ENCODE data around the gene PDE7B.
A peak's percentile ranks its signal among the peaks of the same experiment; 100 is the strongest.

The PDE7B gene

GRCh38 chr6:135995545-135995898 is 144.0 kb downstream of the PDE7B start:
- H3K27me3 ChIP-seq (replicated peaks) = no peaks in the 10 kb centered on the region
- no peaks in the 10 kb centered on the region for H3K36me3 ChIP-seq (replicated peaks)
- no peak for DNase-seq
- no peak overlapping the region for H3K4me3 ChIP-seq (ENCODE audit: low read depth, low read length)
- H3K27ac ChIP-seq = peak overlapping the region; percentile 92
- in situ Hi-C loops (cut with HindIII; ENCODE audit: low pct_ligation_motif_present, low sequenced_read_pairs) = no loop called here
- TF ChIP-seq CTCF (IDR thresholded peaks at IDR 0.05; ENCODE audit: low read depth, low read length, missing control alignments) = no peak

- H3K4me3 ChIP-seq (ENCODE audit: low read depth, low read length) = no peak overlapping the region
- no peaks in the 10 kb centered on the region for H3K36me3 ChIP-seq (replicated peaks)
- no peak for DNase-seq
- no peak for TF ChIP-seq CTCF (IDR thresholded peaks at IDR 0.05; ENCODE audit: low read depth, low read length, missing control alignments)
- H3K27ac ChIP-seq = peak overlapping the region; percentile 33
- in situ Hi-C loops (cut with HindIII; ENCODE audit: low pct_ligation_motif_present, low sequenced_read_pairs) = no loop called here
- H3K27me3 ChIP-seq (replicated peaks) = no peaks in the 10 kb centered on the region
Observed at GRCh38 chr6:135996668-135997067, 145.2 kb downstream of the PDE7B start.

- DNase-seq = no peak
- Histone ChIP-seq H3K27me3 (replicated peaks) (no peaks in the 10 kb centered on the region), H3K27ac (no peak overlapping the region), H3K36me3 (replicated peaks) (no peaks in the 10 kb centered on the region), H3K4me3 (ENCODE audit: low read depth, low read length) (no peak overlapping the region)
- in situ Hi-C loops (cut with HindIII; ENCODE audit: low pct_ligation_motif_present, low sequenced_read_pairs) = no loop called here
- no peak for TF ChIP-seq CTCF (IDR thresholded peaks at IDR 0.05; ENCODE audit: low read depth, low read length, missing control alignments)
Observed at GRCh38 chr6:135999393-135999792, 147.9 kb downstream of the PDE7B start.

- no peak overlapping the region for H3K4me3 ChIP-seq (ENCODE audit: low read depth, low read length)
- no peaks in the 10 kb centered on the region for H3K36me3 ChIP-seq (replicated peaks)
- TF ChIP-seq CTCF (IDR thresholded peaks at IDR 0.05; ENCODE audit: low read depth, low read length, missing control alignments) = no peak
- no peak overlapping the region for H3K27ac ChIP-seq
- DNase-seq = no peak
- no peaks in the 10 kb centered on the region for H3K27me3 ChIP-seq (replicated peaks)
- in situ Hi-C loops (cut with HindIII; ENCODE audit: low pct_ligation_motif_present, low sequenced_read_pairs) = no loop called here
Observed at GRCh38 chr6:136007345-136007744, 155.8 kb downstream of the PDE7B start.

GRCh38 chr6:136011475-136011874 is 160.0 kb downstream of the PDE7B start:
- H3K4me3 ChIP-seq (ENCODE audit: low read depth, low read length) = no peak overlapping the region
- no peaks in the 10 kb centered on the region for H3K27me3 ChIP-seq (replicated peaks)
- TF ChIP-seq CTCF (IDR thresholded peaks at IDR 0.05; ENCODE audit: low read depth, low read length, missing control alignments) = no peak
- in situ Hi-C loops (cut with HindIII; ENCODE audit: low pct_ligation_motif_present, low sequenced_read_pairs) = no loop called here
- DNase-seq = no peak
- H3K27ac ChIP-seq = peak overlapping the region; percentile 98
- no peaks in the 10 kb centered on the region for H3K36me3 ChIP-seq (replicated peaks)

- Histone ChIP-seq H3K27ac (peak overlapping the region; percentile 98), H3K4me3 (ENCODE audit: low read depth, low read length) (peak overlapping the region; percentile 41), H3K27me3 (replicated peaks) (no peaks in the 10 kb centered on the region), H3K36me3 (replicated peaks) (no peaks in the 10 kb centered on the region)
- in situ Hi-C loops (cut with HindIII; ENCODE audit: low pct_ligation_motif_present, low sequenced_read_pairs) = no loop called here
- DNase-seq = peak; percentile 88
- TF ChIP-seq CTCF (IDR thresholded peaks at IDR 0.05; ENCODE audit: low read depth, low read length, missing control alignments) = no peak
Observed at GRCh38 chr6:136012198-136012887, 160.8 kb downstream of the PDE7B start.

All from brain microvascular endothelial cell (primary cell).